Mucosa of rectum (tissue), 2 donors: ENCODE results near the gene LINGO4.

Source experiments
- H3K27ac ChIP-seq, 2 donors: one replicate each; pipeline ENCODE4 v1.7.0; 2013; ENCODE audit warnings: inconsistent platforms in 2 of 2, low read depth in 2 of 2, low read length in 2 of 2
- H3K27me3 ChIP-seq, 2 donors: one replicate each; pipeline ENCODE4 v1.7.0; 2013; ENCODE audit warnings: low read length in 2 of 2; ENCODE audit not compliant: control insufficient read depth in 2 of 2, insufficient read depth in 2 of 2
- H3K36me3 ChIP-seq, 2 donors: one replicate each; pipeline ENCODE4 v1.7.0; 2013; ENCODE audit warnings: low read length in 2 of 2; ENCODE audit not compliant: control insufficient read depth in 2 of 2, insufficient read depth in 2 of 2
- H3K4me1 ChIP-seq, 2 donors: one replicate each; pipeline ENCODE4 v1.7.0; 2013; ENCODE audit warnings: low read length in 2 of 2, mild to moderate bottlenecking in 1 of 2; ENCODE audit not compliant: control insufficient read depth in 2 of 2, insufficient read depth in 2 of 2
- H3K4me3 ChIP-seq, 2 donors: one replicate each; pipeline ENCODE4 v1.7.0; 2013; ENCODE audit warnings: low read length in 2 of 2
- H3K9ac ChIP-seq, 2 donors: one replicate each; pipeline ENCODE4 v1.7.0; 2013; ENCODE audit warnings: low read length in 2 of 2, low read depth in 1 of 2, mild to moderate bottlenecking in 1 of 2
- H3K9me3 ChIP-seq, 2 donors: one replicate each; pipeline ENCODE4 v1.7.0; 2013; ENCODE audit warnings: low read length in 2 of 2; ENCODE audit not compliant: control insufficient read depth in 2 of 2
- donor health status: healthy.
- donor health status: Normal muscosa, but diverticular disease.

The LINGO4 gene, protein sequence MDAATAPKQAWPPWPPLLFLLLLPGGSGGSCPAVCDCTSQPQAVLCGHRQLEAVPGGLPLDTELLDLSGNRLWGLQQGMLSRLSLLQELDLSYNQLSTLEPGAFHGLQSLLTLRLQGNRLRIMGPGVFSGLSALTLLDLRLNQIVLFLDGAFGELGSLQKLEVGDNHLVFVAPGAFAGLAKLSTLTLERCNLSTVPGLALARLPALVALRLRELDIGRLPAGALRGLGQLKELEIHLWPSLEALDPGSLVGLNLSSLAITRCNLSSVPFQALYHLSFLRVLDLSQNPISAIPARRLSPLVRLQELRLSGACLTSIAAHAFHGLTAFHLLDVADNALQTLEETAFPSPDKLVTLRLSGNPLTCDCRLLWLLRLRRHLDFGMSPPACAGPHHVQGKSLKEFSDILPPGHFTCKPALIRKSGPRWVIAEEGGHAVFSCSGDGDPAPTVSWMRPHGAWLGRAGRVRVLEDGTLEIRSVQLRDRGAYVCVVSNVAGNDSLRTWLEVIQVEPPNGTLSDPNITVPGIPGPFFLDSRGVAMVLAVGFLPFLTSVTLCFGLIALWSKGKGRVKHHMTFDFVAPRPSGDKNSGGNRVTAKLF

GRCh38 chr1:151805066-151805820, at the start of gene LINGO4:
Gene LINGO4, minus strand, starts transcription at chr1:151805419. Its CDS starts 2,715 bp downstream, at chr1:151802704.
- peaks cover 3 to 10% of the 10 kb centered on the region in 2 donors for H3K36me3 ChIP-seq
- no peaks in the 10 kb centered on the region for H3K27me3 ChIP-seq

DNA sequence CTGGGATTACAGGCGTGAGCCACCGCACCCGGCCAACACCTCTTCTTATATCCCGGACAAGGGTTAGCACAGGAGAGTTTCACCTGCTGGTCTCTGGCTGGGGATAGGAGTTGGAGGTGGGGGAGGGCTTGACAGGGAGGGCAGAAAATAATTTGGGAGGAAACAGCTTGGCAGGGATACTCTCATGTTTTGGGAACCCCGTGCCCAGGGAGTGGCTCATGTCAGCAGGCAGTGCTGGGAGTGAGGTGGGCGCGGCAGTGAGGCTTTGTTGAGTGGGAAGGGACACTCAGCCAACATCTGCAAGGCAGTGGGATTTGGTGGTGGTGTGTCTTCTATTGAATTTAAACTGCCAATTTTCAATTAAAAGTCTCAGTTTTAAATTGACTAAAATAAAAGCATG, 49.4 kb upstream of the LINGO4 start:
- Histone ChIP-seq H3K4me3 (no peak overlapping the region), H3K27ac (no peak overlapping the region), H3K9me3 (no peaks in the 10 kb centered on the region), H3K36me3 (no peaks in the 10 kb centered on the region), H3K4me1 (no peaks in the 10 kb centered on the region), H3K27me3 (no peaks in the 10 kb centered on the region), H3K9ac (no peak overlapping the region)

More at GRCh38 chr1:151805066-151805820, at the start of gene LINGO4:
- Histone ChIP-seq H3K27ac (no peak within 1 kb of the TSS), H3K4me3 (no peak within 1 kb of the TSS), H3K4me1 (no peaks in the 10 kb centered on the region), H3K9me3 (no peaks in the 10 kb centered on the region), H3K9ac (no peak within 1 kb of the TSS)

DNA sequence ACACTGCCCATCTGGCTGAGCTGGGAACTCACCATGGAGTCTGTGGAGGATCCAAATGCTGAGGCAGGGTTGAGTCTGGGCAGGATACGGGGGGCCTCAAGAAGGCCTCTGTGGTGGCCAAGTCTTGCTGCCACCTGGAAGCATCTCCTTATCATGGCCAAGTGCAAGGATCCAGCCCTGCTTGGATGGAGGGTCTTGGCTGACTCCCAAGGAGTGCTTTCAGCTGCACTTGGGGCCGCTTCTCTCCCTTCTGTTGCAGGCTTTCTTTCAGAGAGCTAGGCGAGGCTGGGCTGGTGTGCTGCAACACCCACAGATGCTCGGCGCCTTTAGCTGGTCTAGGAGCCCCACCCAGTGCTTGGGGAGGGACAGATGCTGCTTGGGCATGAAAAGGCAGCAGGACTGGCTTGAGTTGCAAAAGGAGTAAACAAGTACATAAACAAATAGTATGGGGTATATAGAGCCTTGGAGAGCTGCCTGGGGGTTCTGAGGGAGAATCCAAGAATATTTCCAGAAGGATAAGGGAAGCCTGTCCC, 48.3 kb upstream of the LINGO4 start, which contains the start of gene THEM5:
Gene THEM5 (minus strand): TSS at position 302 of the 533 bp plus-strand sequence. CDS start 147 bp downstream, at position 155.
- H3K27me3 ChIP-seq: no peaks in the 10 kb centered on the region
- H3K9ac ChIP-seq: no peak within 1 kb of the TSS
- H3K4me1 ChIP-seq: no peaks in the 10 kb centered on the region
- H3K4me3 ChIP-seq: no peak within 1 kb of the TSS
- no peaks in the 10 kb centered on the region for H3K36me3 ChIP-seq
- H3K9me3 ChIP-seq: no peaks in the 10 kb centered on the region
- H3K27ac ChIP-seq: no peak within 1 kb of the TSS

GRCh38 chr1:151852733-151853132, 47.5 kb upstream of the LINGO4 start:
- Histone ChIP-seq H3K4me3 (no peak overlapping the region), H3K27me3 (no peaks in the 10 kb centered on the region), H3K4me1 (no peaks in the 10 kb centered on the region), H3K9ac (no peak overlapping the region), H3K9me3 (no peaks in the 10 kb centered on the region), H3K36me3 (no peaks in the 10 kb centered on the region), H3K27ac (no peak overlapping the region)

GRCh38 chr1:151851886-151852285, 46.7 kb upstream of the LINGO4 start:
- H3K9ac ChIP-seq: no peak overlapping the region
- no peaks in the 10 kb centered on the region for H3K36me3 ChIP-seq
- no peaks in the 10 kb centered on the region for H3K4me1 ChIP-seq
- no peaks in the 10 kb centered on the region for H3K27me3 ChIP-seq
- no peak overlapping the region for H3K4me3 ChIP-seq
- H3K9me3 ChIP-seq: no peaks in the 10 kb centered on the region
- no peak overlapping the region for H3K27ac ChIP-seq

DNA sequence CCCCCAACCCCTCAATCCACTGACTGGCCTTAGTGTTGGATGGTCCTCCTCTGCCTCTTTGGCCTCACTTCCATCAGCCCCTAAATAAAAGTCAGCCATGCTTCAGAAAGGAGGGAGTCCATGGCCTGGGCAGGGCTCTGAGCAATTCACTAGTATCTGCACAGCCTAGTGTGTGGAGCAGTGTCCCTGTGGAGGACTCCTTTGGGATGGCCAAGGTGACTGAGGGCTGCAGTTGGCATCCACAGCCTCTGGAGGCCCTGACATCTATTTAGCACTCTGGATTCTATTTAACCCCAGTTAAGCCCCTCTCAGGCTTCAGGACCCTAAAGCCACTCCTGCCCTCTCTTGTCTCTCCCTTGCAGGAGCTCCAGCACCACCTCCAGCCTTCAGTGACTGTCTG, 44.7 kb upstream of the LINGO4 start:
- Histone ChIP-seq H3K27ac (no peak overlapping the region), H3K36me3 (no peaks in the 10 kb centered on the region), H3K4me1 (no peaks in the 10 kb centered on the region), H3K9me3 (no peaks in the 10 kb centered on the region), H3K9ac (no peak overlapping the region), H3K4me3 (no peak overlapping the region), H3K27me3 (no peaks in the 10 kb centered on the region)

- Histone ChIP-seq H3K4me3 (no peak overlapping the region), H3K27me3 (no peaks in the 10 kb centered on the region), H3K36me3 (no peaks in the 10 kb centered on the region), H3K27ac (no peak overlapping the region), H3K4me1 (no peaks in the 10 kb centered on the region), H3K9me3 (no peaks in the 10 kb centered on the region), H3K9ac (no peak overlapping the region)
Observed at GRCh38 chr1:151849126-151849525, 43.9 kb upstream of the LINGO4 start.

DNA sequence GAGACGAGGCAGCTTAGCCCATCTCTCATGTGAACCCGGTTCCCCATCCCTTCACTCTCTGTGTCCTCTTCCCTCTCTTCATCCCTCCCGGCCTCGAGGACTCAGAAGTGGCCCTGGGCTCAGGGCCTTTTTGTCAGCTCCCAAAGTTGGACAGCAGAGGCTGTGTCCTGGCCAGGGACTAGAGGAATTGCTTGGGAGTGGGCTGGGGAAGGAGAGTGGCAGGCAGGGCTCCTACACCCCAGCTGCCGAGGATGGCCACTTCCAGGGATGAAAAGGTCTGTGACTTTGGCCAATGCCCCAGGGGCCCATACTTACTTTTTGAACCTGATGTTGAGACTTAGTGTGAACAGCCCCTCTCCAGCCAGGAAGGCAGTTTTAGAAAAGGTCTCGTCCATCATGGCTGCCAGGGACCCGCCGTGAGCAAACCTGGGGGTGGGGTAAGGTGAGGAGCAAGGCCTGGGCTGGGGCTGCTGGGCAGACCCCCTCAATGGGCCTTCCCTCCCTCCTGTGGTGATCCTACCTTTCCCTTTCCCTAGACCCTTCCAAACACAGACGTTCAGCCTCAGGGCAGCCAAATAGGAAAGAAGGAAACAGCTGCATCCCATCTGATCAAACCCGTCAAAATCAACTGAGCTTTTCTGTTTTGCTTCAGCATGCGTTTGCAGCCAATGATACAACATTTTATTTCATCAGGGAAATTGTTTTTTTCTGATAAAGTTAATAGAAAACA, 42.8 kb upstream of the LINGO4 start:
- no peaks in the 10 kb centered on the region for H3K9me3 ChIP-seq
- H3K27ac ChIP-seq: no peak overlapping the region
- H3K9ac ChIP-seq: no peak overlapping the region
- H3K4me1 ChIP-seq: no peaks in the 10 kb centered on the region
- H3K4me3 ChIP-seq: no peak overlapping the region
- H3K27me3 ChIP-seq: no peaks in the 10 kb centered on the region
- H3K36me3 ChIP-seq: no peaks in the 10 kb centered on the region

DNA sequence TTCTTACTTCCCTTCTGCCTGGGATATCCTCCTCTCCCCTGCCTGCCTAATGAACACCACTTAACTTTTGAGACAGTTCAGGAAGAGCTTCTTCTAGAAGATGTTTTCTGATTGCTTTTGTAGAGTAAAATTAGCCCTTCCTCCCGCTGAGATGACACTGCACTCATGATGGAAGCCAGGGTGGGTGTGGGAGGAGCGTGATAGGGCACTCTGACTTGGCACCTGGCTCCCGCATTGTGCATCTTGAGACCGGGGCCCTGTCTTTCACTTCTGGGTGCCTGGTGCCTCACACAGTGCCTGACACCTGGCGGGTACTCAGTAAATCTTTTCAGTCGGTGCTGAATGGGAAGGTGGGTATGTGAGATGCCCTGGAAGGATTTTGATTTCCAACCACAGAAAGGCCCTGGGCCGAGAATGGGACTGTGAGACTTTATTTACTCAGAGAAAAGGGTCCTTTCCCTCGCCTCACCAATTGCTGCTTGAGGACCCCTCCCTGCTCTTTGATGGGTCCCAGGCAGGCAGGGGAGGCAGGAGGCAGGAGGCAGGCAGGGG, 41.5 kb upstream of the LINGO4 start:
- H3K9me3 ChIP-seq: no peaks in the 10 kb centered on the region
- no peak overlapping the region for H3K27ac ChIP-seq
- no peak overlapping the region for H3K9ac ChIP-seq
- H3K36me3 ChIP-seq: no peaks in the 10 kb centered on the region
- H3K4me1 ChIP-seq: no peaks in the 10 kb centered on the region
- H3K4me3 ChIP-seq: no peak overlapping the region
- no peaks in the 10 kb centered on the region for H3K27me3 ChIP-seq
